ENCODE measurements around the gene MAGI2.

GRCh38 chr7:78736548-78736947, 716.9 kb downstream of the MAGI2 start:
- TF ChIP-seq CEBPB (IDR thresholded peaks at IDR 0.05; ENCODE audit: low read depth) (no peak), JUND (IDR thresholded peaks at IDR 0.05) (no peak), MAX (IDR thresholded peaks at IDR 0.05) (no peak), ZNF274 (IDR thresholded peaks at IDR 0.05; ENCODE audit: low read depth, low read length) (no peak), EGR1 (IDR thresholded peaks at IDR 0.05; ENCODE audit: low read depth) (no peak), POLR2A (IDR thresholded peaks at IDR 0.05; ENCODE audit: borderline replicate concordance, extremely low read depth, insufficient read depth, insufficient read length) (no peak), EZH2 (IDR thresholded peaks at IDR 0.05) (no peak), REST (IDR thresholded peaks at IDR 0.05; ENCODE audit: low read depth) (no peak)
- TF ChIP-seq, protein P1, sequence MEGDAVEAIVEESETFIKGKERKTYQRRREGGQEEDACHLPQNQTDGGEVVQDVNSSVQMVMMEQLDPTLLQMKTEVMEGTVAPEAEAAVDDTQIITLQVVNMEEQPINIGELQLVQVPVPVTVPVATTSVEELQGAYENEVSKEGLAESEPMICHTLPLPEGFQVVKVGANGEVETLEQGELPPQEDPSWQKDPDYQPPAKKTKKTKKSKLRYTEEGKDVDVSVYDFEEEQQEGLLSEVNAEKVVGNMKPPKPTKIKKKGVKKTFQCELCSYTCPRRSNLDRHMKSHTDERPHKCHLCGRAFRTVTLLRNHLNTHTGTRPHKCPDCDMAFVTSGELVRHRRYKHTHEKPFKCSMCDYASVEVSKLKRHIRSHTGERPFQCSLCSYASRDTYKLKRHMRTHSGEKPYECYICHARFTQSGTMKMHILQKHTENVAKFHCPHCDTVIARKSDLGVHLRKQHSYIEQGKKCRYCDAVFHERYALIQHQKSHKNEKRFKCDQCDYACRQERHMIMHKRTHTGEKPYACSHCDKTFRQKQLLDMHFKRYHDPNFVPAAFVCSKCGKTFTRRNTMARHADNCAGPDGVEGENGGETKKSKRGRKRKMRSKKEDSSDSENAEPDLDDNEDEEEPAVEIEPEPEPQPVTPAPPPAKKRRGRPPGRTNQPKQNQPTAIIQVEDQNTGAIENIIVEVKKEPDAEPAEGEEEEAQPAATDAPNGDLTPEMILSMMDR (IDR thresholded peaks at IDR 0.05 in 2 of 3, conservative IDR thresholded peaks at IDR 0.05 in 1 of 3; ENCODE audit: borderline replicate concordance in 1 of 3, insufficient read depth in 1 of 3, low read depth in 2 of 3, low read length in 2 of 3) = no peak
- TF ChIP-seq, protein P2, sequence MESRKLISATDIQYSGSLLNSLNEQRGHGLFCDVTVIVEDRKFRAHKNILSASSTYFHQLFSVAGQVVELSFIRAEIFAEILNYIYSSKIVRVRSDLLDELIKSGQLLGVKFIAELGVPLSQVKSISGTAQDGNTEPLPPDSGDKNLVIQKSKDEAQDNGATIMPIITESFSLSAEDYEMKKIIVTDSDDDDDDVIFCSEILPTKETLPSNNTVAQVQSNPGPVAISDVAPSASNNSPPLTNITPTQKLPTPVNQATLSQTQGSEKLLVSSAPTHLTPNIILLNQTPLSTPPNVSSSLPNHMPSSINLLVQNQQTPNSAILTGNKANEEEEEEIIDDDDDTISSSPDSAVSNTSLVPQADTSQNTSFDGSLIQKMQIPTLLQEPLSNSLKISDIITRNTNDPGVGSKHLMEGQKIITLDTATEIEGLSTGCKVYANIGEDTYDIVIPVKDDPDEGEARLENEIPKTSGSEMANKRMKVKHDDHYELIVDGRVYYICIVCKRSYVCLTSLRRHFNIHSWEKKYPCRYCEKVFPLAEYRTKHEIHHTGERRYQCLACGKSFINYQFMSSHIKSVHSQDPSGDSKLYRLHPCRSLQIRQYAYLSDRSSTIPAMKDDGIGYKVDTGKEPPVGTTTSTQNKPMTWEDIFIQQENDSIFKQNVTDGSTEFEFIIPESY (IDR thresholded peaks at IDR 0.05; ENCODE audit: extremely low read depth, insufficient replicate concordance, low read length) = no peak
- TF ChIP-seq, protein P3, sequence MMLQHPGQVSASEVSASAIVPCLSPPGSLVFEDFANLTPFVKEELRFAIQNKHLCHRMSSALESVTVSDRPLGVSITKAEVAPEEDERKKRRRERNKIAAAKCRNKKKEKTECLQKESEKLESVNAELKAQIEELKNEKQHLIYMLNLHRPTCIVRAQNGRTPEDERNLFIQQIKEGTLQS (IDR thresholded peaks at IDR 0.05) = no peak
